ENCODE measurements around the gene COBL.
"Not testable (repeated sequence)": the region's sequence is repeated elsewhere in the genome, so short reads cannot be mapped to it uniquely, and the experiment has no call there.

Gene COBL

DNA sequence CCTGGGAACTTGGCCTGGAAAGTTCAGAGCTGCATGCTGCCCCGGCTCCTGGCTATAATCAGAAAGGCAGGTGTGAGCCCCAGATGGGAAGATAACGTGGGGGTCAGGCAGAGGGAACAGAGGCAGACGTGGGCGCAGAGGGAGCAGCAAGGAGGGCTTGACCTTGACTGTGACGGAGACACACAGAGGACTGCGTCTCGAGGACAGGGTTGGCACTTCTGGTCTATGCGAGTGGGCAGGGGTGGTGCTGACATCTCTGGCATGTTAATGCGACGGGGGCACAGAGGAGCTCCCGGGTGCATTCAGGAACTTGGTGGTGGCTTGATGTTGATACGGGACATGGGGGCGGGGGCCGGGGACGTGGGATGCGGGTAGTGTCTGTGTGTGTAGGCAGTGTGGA lies 301.8 kb downstream of the COBL start:
- no peak for DNase-seq

DNA sequence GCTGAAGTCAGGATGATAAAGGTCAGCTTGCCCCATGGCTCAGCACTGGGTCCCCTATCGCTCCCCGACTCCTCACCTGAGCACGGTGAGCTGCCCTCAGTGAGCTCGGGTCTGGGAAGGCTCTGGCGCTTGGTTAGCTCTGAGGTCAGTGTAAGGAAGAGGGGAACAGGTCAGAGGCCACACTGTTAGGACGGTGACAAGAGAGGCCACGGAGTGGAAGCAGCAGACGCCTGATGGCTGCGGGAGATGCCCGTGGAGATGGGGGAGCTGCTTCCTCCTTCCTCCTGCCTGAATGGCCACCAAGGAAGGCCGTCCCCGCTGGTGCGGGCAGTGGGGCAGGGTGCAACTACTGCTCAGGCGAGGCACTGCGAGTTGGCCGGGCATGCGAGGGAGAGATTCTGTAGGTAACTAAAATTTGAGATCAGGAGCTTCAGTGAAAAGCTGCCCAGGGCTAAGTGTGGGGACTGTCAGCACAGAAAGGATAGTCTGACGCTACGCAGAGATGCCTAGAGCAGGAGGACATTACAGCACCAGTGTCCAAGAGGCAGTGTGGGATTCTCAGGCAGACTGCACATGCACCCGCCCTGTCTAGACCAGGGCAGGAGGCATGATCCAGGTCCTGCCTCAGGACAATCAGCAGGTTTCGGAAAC lies 302.6 kb downstream of the COBL start:
- no peak for DNase-seq

- no peak for DNase-seq
Measured at GRCh38 chr7:51013218-51013786, 303.3 kb downstream of the COBL start.

DNA sequence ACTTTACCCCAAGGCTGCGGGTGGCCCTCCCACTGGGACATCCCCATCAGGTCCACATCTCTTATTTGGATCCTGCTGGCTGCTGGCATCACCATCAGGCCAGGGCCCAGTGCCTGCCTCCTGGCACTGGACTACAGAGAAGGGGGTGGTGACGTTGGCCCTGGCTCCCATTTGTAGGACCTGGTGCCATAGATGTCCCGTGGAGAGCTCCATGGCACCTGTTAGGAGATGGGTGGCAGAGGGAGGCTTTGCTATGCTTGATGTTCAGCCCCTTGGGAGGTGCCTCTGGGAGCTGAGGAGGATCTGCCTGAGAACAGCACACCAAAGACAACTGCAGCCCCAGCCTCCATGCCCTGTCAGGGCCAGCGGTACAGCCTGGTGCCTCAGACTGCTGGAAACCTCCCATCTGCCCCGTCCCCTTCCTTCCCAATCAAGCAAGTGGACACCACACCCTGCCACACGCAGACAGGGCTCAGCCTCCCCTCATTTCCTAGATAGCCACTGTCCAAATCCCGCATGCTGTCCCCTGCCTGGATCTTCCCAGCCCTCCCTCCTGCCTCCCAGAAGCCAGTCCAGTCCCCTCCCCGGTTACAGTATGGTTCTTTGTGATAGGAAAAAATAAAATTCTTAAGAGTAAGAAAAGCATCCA lies 303.9 kb downstream of the COBL start:
- no peak for DNase-seq

GRCh38 chr7:51011710-51012350 lies 304.8 kb downstream of the COBL start:
- no peak for DNase-seq

DNA sequence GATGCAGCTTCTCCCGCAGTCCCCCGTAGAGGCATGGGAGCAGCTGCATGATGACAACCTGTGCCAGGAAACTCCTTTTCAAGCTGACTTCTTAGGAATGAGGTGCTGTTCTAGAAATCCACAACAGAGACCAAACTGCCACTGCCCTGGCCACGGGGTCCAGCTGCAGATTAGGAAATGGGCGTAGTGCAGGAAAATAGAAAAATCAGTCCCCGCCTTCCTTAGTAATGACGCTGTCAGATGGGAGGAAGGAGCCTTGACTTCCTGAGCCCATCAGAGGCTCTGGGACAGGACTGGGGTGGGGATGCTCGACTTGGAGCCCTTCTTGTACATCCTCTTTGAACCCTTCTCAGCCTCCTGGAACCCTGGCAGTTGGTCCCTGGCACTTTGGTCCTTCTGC lies 306.1 kb downstream of the COBL start:
- no peak for DNase-seq

GRCh38 chr7:51009716-51010496 lies 306.7 kb downstream of the COBL start:
- no peak for DNase-seq

DNA sequence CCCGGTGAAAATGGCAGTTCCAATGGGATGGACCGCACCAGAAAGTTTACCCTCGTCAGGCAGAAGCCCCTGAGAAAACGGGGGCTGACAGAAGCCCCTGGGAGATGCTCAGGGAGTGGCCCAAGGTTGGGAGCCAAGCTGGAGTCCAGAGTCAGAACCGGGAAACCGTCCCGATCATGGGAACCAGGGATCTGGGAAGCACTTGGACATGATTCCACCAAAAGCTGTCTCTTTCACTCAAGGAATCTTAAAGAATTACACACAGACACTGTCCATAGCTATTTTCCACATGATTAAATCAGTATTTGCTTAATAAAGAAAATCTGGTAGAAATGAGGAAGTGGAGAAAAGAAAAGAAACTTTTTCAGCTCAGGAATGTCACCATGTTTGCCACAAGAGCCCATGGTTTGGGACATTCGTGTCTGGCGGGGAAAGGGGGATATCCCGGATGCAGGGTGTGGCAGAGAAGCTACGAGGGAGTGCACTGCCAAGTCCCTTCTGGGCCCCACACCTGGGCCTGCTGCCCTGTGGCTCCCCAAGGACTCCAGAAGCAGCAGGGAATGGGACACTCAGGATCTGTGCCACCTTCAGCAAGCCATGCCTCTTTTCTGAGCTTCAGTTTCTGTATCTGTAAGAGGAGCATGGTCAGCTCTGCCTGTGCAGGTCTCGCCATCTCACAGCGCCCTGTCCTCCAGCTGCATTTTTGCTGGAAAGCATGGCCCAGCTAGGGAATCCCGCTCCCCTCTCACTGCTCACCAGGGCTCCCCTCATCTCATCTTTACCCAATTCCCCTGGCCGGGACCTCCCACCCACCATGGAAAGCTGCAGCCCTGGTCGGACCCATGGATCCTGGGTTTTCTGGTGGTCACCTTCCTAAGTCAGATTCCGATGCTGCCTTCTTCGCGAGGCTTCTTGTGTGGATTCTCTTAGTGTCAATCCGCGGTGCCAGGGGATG lies 308.8 kb downstream of the COBL start:
- DNase-seq: no peak

- no peak for DNase-seq
Measured at GRCh38 chr7:51006483-51007235, 309.9 kb downstream of the COBL start.

GRCh38 chr7:51005074-51005473 lies 311.5 kb downstream of the COBL start:
- no peak for DNase-seq

- DNase-seq: no peak
Measured at GRCh38 chr7:51000956-51001355, 315.7 kb downstream of the COBL start.

DNA sequence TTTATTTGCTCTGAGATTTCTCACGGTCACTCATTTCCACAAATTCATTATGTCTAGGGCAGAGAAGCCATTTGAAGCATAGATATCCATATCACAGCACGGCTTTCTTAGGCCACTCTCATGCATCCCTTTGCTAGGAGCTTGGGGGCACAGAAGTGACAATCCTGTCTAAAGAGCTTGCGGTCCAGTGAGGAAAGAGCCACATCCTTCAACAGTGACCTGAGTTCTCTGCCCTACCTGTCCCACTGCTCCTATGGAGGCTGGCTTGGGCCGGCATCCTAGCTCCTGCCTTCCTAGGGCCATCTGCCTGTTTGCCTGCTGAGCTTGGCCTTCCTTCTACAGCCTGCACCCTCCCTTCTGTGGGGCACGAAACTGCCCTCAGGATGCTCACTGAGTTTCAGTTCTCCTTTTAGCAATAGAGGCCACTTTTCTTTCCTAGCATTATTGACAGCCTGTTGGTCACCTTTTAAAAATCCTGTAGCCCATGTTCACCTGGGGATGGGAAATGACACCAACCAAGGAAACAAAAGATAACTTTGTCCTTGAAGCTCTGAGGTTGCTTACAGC lies 321.8 kb downstream of the COBL start:
- no peak for DNase-seq

- not testable (repeated sequence) for DNase-seq
Measured at GRCh38 chr7:50990214-50990613, 326.4 kb downstream of the COBL start.

GRCh38 chr7:50988988-50989387 lies 327.6 kb downstream of the COBL start:
- no peak for DNase-seq

GRCh38 chr7:50988465-50988864 lies 328.1 kb downstream of the COBL start:
- no peak for DNase-seq

GRCh38 chr7:50985096-50985495 lies 331.5 kb downstream of the COBL start:
- no peak for DNase-seq

DNA sequence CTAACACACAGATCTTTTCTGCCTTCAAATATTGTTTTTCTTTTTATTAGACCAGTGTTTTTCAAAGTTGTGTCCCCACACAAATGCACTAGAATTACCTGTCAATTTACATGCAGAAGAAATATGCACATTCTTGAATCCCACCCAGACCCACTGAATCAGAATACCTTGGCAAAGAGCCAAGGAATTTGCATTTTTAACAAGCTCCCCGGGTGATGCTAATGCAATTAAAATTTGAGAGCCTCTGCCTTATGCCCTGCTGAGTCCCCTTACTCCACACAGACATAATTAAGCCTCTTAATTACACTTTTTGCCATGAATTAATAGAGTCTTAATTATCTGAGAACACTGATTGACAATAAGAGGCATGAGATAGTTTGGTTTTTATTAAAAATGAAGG lies 332.8 kb downstream of the COBL start:
- no peak for DNase-seq

GRCh38 chr7:50982626-50983025 lies 334.0 kb downstream of the COBL start:
- DNase-seq: no peak

- DNase-seq: no peak
Measured at GRCh38 chr7:50981743-50982142, 334.9 kb downstream of the COBL start.

- DNase-seq: no peak
Measured at GRCh38 chr7:50980411-50980810, 336.2 kb downstream of the COBL start.

DNA sequence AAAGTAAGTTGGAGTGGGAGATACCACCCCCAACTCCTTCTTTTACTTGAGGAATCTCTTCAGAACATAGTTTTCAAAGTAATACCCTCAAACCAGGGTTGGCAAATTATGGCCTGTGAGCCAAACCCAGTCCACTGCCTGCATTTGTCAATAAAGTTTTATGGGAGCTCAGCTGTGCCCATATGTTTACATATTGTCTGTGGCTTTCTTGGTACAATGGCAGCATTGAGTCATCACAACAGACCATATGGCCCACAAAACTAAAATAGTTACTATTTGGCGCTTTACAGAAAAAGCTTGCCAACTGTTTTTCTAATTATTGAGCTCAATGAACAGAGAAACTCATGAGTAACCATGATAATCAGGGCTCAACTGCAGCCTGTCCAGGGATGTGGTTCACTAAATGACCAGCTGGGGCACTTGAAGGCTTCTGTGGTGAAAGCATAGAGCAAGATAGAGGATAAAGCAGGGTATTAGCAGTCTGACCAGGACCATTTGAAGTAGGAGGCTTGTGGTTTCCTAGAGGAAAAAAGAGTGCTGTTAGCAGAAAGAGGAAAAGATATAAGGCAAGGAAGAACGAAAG lies 337.9 kb downstream of the COBL start:
- DNase-seq: no peak

Measured in NCI-H2029 (cell line).